GM08714 (cell line): ENCODE measurements around the gene NUP153.
A peak's percentile ranks its signal among the peaks of the same experiment; 100 is the strongest.
"Not testable (repeated sequence)": the region's sequence is repeated elsewhere in the genome, so short reads cannot be mapped to it uniquely, and the experiment has no call there.

ENCODE experiments used
- H3K4me3 ChIP-seq: fragments of 200-500 bp; sonication (Bioruptor generic); 2 replicates; pipeline ENCODE4 v1.5.1; 2014; ENCODE audit warnings: mild to moderate bottlenecking, low read length, inconsistent platforms
- ZNF274 ChIP-seq: IDR thresholded peaks from 2 replicates; pipeline ENCODE4 v1.6.1; 2012; ENCODE audit warnings: mild to moderate bottlenecking, low read depth, low read length

Gene NUP153

GRCh38 chr6:17724341-17724740 is 17.6 kb upstream of the NUP153 start:
- H3K4me3 ChIP-seq, result no peak overlapping the region
- TF ChIP-seq ZNF274, result no peak

GRCh38 chr6:17721671-17722070 is 14.9 kb upstream of the NUP153 start:
- H3K4me3 ChIP-seq, result no peak overlapping the region
- no peak for TF ChIP-seq ZNF274

GRCh38 chr6:17719323-17720041 is 12.8 kb upstream of the NUP153 start:
- H3K4me3 ChIP-seq, result no peak overlapping the region
- TF ChIP-seq ZNF274, result no peak

GRCh38 chr6:17716221-17716620 is 9.5 kb upstream of the NUP153 start:
- no peak for TF ChIP-seq ZNF274
- H3K4me3 ChIP-seq, result no peak overlapping the region

- H3K4me3 ChIP-seq, result no peak overlapping the region
- TF ChIP-seq ZNF274, result no peak
Measured at GRCh38 chr6:17714879-17715851, 8.4 kb upstream of the NUP153 start.

- no peak for TF ChIP-seq ZNF274
- H3K4me3 ChIP-seq, result no peak overlapping the region
Measured at GRCh38 chr6:17714177-17714576, 7.5 kb upstream of the NUP153 start.

- TF ChIP-seq ZNF274, result no peak
- no peak overlapping the region for H3K4me3 ChIP-seq
Measured at GRCh38 chr6:17712576-17712975, 5.9 kb upstream of the NUP153 start.

- no peak for TF ChIP-seq ZNF274
- H3K4me3 ChIP-seq, result no peak overlapping the region
Measured at GRCh38 chr6:17710331-17710730, 3.6 kb upstream of the NUP153 start.

- TF ChIP-seq ZNF274, result no peak
- no peak overlapping the region for H3K4me3 ChIP-seq
Measured at GRCh38 chr6:17709476-17709875, 2.8 kb upstream of the NUP153 start.

- not testable (repeated sequence) for H3K4me3 ChIP-seq
Measured at GRCh38 chr6:17708035-17708434, 1.3 kb upstream of the NUP153 start.

GRCh38 chr6:17707371-17707651 is 586 bp upstream of the NUP153 start:
- TF ChIP-seq ZNF274, result no peak
- peak overlapping the region; percentile 65 for H3K4me3 ChIP-seq

- no peak for TF ChIP-seq ZNF274
- peak overlapping the region; percentile 74 for H3K4me3 ChIP-seq
Measured at GRCh38 chr6:17705778-17706579, 746 bp downstream of the NUP153 start.

- no peak for TF ChIP-seq ZNF274
- H3K4me3 ChIP-seq, result peak overlapping the region; percentile 74
Measured at GRCh38 chr6:17705428-17705777, 1.3 kb downstream of the NUP153 start.

GRCh38 chr6:17703256-17703694 is 3.5 kb downstream of the NUP153 start:
- no peak for TF ChIP-seq ZNF274
- H3K4me3 ChIP-seq, result peak overlapping the region; percentile 74
